ENCODE results near the gene ARHGEF12. TPM values are rescaled to one million over a fixed set of nuclear protein-coding genes. Genes with fewer than 3 reads are reported as not detected.

Gene ARHGEF12
- total RNA-seq, 4 donors from 2014 or later = 92.1 to 122 (median 104) TPM

DNA sequence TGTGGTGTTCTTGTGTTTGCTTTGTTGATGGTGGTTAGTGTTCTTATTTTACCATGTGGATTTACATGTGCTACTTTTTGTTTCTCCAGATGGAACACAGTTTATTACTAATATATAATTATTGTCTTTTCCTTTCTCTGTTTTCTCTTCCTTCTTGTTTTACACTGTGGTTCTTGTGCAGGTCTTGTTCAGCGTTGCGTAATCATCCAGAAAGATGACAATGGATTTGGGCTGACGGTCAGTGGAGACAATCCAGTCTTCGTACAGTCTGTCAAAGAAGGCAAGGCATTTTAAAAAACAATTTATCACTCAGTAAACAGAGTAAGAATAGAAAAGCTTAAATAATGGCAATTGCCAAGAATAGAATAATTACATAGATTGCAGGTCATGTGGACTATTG is 84.4 kb downstream of the ARHGEF12 start:
- WGBS, 2 donors = 85 to 87% methylated on average over 4 of the region's 4 CpGs
- Histone ChIP-seq H3K4me3 (no peak overlapping the region), H3K36me3 (peaks cover 0 to 29% (median 0%) of the 10 kb centered on the region in 3 donors), H3K27me3 (no peaks in the 10 kb centered on the region), H3K27ac (no peak overlapping the region), H3K4me1 (peaks cover 0 to 13% (median 0%) of the 10 kb centered on the region in 4 donors), H3K9me3 (no peaks in the 10 kb centered on the region)
- DNase-seq (ENCODE audit: low spot score in 2 of 2) = no peak
- TF ChIP-seq EP300 (IDR thresholded peaks at IDR 0.05) (no peak), CTCF (IDR thresholded peaks at IDR 0.05) (no peak), POLR2A (IDR thresholded peaks at IDR 0.05) (no peak)

DNA sequence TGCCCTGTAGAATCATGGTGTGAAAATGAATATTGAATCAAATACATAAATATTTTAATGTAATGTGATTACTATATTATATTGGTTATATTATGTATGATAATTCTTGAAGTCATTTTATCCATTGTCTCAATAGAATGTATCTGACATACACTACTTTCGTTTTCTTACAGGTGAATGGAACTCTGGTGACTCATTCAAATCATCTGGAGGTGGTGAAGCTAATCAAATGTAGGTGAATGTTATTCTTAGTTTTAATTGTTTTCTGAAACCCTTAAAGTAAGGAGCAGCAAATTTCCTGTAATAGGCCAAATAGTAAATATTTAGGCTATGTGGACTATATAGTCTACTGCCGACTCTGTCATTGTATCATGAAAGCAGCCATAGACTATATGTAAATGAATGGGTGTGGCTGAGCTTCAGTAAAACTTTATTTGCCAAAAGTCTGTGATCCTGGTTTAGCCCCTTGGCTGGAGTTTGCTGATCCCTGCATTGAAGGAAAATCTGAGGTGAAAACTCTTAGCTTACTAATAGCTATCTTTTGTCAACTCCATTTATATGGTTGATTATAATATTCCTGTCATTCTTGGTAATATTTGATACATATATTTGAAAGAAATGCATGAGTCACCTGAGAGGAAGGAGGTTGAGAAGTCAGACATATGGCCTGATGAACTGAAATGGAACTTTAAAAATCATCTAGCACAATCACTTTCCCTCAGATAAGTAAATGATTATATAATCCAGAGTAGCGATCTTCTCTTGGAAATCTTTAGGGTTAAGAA is 88.2 kb downstream of the ARHGEF12 start:
- 72 to 73% methylated on average over 3 of the region's 3 CpGs for WGBS, 2 donors
- Histone ChIP-seq H3K27ac (no peak overlapping the region), H3K4me3 (no peak overlapping the region), H3K36me3 (peaks cover 0 to 16% (median 0%) of the 10 kb centered on the region in 3 donors), H3K27me3 (no peaks in the 10 kb centered on the region), H3K4me1 (peaks cover 0 to 13% (median 0%) of the 10 kb centered on the region in 4 donors), H3K9me3 (no peaks in the 10 kb centered on the region)
- DNase-seq (ENCODE audit: low spot score in 2 of 2) = no peak
- TF ChIP-seq CTCF (IDR thresholded peaks at IDR 0.05) = no peak
- TF ChIP-seq EP300 (IDR thresholded peaks at IDR 0.05) = no peak
- no peak for TF ChIP-seq POLR2A (IDR thresholded peaks at IDR 0.05)

GRCh38 chr11:120424970-120425332 is 88.7 kb downstream of the ARHGEF12 start:
- DNase-seq (ENCODE audit: low spot score in 2 of 2) = no peak
- Histone ChIP-seq H3K36me3 (peaks cover 0 to 20% (median 0%) of the 10 kb centered on the region in 3 donors), H3K27ac (no peak overlapping the region), H3K9me3 (no peaks in the 10 kb centered on the region), H3K4me1 (peaks cover 0 to 13% (median 0%) of the 10 kb centered on the region in 4 donors), H3K4me3 (no peak overlapping the region), H3K27me3 (no peaks in the 10 kb centered on the region)
- TF ChIP-seq CTCF (IDR thresholded peaks at IDR 0.05) = no peak
- TF ChIP-seq EP300 (IDR thresholded peaks at IDR 0.05) = no peak
- TF ChIP-seq POLR2A (IDR thresholded peaks at IDR 0.05) = no peak
- 30 to 47% methylated on average over 3 of the region's 3 CpGs for WGBS, 2 donors

GRCh38 chr11:120425527-120425926 is 89.3 kb downstream of the ARHGEF12 start:
- Histone ChIP-seq H3K36me3 (peaks cover 0 to 20% (median 0%) of the 10 kb centered on the region in 3 donors), H3K27ac (no peak overlapping the region), H3K4me3 (no peak overlapping the region), H3K4me1 (peaks cover 0 to 13% (median 0%) of the 10 kb centered on the region in 4 donors), H3K9me3 (no peaks in the 10 kb centered on the region), H3K27me3 (no peaks in the 10 kb centered on the region)
- no peak for DNase-seq (ENCODE audit: low spot score in 2 of 2)
- TF ChIP-seq CTCF (IDR thresholded peaks at IDR 0.05) = no peak
- TF ChIP-seq EP300 (IDR thresholded peaks at IDR 0.05) = no peak
- TF ChIP-seq POLR2A (IDR thresholded peaks at IDR 0.05) = no peak
- 75 to 78% methylated on average over 3 of the region's 3 CpGs for WGBS, 2 donors

GRCh38 chr11:120430146-120430545 is 93.9 kb downstream of the ARHGEF12 start:
- Histone ChIP-seq H3K27me3 (no peaks in the 10 kb centered on the region), H3K9me3 (no peaks in the 10 kb centered on the region), H3K4me3 (no peak overlapping the region), H3K27ac (peak overlapping the region in 1 of 4 donors; percentile 18), H3K36me3 (peaks cover 0 to 5% (median 0%) of the 10 kb centered on the region in 3 donors), H3K4me1 (peaks cover 0 to 28% (median 8%) of the 10 kb centered on the region in 4 donors)
- DNase-seq (ENCODE audit: low spot score in 2 of 2) = no peak
- TF ChIP-seq EP300 (IDR thresholded peaks at IDR 0.05) (no peak), POLR2A (IDR thresholded peaks at IDR 0.05) (no peak), CTCF (IDR thresholded peaks at IDR 0.05) (no peak)
